GF-D8 (cell line): ENCODE data around the gene CHD5.

Experiments
- DNase-seq: peaks from one replicate; lab custom pipeline; 2025; lab: John Stamatoyannopoulos, UW

The CHD5 gene

DNA sequence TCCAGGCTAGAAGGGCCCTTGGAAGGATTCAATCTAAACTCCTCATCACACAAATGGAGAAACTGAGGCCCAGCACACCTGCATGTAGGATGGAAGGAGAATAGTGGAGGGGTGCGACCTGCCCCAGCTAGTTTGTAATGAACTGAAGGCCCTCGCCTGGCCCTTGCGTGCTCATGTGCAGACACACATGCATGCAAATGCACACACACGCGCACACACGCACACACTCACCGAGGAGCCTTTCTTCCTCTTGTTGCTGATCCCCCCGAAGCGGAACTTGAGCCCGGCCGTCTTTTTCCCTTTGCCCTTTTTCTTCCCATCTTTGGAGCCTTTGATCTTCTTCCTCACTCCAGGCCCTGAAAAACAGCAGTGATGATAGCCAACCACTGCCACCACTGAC, 27.9 kb downstream of the CHD5 start:
- DNase-seq = no peak

DNA sequence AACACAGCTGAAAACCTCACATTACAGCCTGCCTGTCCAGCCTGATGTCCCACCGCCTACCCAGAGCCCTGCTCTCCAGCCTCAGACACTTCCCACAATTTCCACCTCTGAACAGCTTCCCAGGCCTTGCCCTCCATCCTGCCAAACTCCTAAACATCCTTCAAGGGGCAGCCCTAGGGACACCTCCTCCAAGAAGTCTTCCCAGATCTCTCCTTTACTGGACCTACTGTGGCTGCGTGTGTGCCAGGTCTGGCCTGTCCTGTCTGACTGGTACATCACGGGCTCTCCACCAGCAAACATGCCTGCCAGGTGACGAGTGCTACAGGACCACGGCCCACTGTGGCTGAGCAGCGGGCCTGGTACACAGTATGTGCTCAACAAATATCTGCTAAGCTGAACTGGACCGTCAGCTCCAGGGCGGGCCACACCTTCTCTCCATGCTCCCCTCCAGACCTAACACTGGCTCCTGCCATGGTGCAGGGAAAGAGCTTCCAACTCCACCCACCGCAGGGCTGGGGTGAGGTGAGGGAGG, 28.8 kb downstream of the CHD5 start:
- DNase-seq = no peak

DNA sequence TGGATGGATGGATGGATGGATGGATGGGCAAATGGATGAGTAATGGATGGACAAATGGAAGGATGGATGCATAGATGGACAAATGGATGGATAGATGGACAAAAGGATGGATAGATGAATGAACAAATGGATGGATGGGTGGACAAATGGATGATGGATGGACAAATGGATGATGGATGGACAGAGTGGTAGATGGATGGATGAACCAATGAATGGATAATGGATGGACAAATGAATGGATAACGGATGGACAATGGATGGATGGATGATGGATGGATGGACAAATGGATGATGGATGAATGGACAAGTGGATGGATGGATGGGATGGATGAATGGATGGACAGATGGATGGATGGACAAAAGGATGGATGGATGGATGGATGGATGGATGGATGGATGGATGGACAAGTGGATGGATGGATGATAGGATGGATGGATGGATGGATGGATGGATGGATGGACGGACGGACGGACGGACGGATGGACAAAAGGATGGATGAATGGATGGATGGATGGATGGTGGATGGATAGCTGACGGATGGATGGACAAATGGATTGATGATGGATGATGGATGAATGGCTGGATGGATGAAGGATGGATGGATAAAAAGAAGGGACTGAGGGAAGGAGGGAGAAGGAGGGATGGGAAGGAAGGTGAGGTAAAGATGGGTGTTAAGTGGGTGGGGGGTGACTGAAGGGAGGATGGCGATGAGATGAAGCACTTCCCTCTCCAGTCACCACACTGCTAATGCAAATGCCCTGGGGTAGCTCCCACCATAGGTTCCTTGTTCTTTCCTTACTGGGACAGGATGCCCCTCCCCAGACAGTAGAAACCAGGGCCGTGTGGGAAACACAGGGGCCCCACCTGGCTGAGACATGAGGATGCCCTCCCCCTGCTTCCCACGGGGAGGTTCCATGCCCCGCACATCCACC, 29.8 kb downstream of the CHD5 start:
- DNase-seq = no peak

DNA sequence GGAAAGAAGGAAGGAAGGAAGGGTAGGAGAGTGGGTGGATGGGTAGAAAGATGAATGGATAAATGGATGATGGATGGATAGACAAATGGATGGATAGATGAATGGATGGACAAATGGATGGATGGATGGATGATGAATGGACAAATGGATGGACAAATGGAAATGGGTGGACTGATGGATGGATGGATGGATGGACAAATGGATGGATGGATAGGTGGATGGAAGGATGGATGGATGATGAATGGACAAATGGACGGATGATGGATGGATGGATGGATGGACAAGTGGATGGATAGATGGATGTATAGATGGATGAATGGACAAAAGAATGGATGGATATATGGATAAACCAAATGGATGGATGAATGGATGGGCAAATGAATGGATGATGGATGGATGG, 30.5 kb downstream of the CHD5 start:
- DNase-seq = no peak

DNA sequence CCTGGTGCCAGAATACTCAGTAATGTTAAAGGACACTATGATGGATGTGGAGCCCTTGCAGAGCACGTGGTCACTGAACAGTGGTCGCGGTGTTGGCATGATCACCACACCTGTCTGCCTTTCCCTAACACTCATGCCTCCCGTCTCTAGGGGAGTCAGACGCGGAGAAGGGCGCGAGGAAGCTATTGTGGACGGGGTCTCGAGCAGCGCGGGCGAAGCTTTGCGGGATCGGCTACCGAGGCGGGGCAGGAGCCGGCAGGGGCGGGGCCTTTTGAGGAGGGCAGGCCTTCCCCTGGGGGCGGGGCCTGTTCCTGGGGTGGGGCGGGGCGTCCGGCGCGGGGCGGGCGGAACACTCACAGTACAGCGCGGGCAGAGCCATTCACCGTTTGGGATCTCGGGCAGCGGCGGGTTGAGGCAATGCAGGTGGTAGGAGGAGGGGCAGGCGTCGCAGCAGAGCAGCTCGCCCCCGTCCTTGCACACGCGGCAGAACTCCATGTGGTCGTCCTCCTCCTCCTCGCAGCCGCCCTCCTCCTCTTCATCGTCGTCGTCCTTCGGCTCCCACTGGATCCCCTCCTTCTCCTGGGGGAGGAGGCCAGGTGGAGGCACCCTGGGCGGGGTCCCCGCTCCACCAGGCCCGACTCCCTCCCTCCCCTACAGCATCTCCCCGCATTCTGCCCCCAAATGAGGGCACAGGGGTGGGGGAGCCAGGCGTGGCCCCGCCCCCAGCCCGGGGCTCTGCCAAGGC, 31.5 kb downstream of the CHD5 start:
- DNase-seq = no peak

DNA sequence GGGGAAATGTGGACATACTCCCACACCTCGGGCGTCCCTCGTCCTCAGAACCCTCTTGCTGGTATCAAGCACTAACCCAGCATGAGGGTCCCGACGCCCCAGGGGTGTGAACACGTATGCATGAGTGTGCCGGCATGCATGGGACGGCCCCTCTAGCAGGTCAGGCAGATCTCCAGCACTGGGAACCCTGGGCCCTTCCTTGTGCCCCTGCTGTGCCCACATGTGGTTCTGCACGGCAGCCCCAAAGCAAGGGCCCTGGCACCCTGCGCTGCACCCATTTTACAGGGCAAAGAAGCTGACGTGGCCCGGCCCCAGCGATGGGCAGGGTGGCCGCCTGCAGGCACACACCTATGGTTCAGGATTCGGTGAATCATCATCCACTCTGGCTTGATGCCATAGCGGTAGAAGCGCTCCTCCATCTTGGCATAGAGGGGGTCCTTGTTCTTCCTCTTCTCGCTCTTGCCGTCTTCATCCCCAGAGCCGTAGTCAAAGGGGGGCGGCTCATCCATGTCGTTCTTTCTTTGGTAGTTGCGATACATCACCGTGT, 34.2 kb downstream of the CHD5 start:
- DNase-seq = no peak

DNA sequence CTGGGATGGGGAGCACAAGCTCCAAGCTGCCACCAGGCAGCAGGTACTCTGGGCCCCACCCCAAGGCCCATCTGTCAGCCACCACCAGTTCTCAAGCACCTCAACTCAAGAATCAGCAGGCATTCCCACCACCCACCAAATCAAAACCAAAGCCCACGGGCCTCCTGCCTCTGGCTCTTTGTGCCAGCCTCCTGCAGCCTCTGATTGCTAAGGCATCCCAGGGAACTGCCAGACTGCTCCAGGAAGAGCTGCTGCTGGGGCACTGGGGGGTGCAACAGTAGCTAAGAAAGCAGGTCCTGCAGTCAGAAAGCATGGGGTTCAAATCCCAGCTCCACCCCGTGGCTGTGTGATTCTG, 34.7 kb downstream of the CHD5 start:
- DNase-seq = no peak

DNA sequence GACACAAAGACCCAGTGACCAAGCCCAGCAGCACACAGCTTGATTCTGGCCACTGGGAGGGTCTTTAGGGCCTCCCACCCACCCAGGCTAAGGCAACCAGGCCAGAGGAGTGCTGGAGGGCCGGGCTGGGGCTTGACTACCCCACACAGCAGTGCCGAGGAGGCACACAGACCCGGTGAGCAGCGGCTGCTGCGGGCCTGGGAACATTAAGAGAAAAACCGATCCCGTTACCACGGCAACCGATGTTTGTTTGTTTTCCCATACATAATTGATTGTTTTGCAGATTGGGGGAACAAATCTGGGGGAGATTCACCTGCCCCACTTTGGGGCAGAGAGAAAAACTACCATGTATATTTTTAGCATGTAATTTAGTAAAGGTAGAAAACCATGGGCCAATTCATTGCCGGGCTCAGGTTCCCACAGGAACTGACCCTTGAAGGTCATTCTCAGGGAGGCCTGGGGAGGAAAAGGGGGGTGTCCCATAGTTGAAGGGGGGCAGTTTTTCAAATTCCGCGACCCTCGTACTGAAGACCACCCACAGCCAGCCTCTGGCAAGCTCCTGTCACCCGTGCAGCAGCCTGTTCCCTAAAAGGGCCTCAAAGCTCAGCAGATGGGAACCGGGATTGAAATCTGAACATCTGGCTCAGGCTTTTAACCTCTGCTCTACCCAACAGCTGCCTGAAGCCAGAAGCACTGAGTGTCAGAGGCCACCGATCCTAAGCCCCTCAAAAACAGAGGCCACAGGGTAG, 35.3 kb downstream of the CHD5 start:
- DNase-seq = no peak

DNA sequence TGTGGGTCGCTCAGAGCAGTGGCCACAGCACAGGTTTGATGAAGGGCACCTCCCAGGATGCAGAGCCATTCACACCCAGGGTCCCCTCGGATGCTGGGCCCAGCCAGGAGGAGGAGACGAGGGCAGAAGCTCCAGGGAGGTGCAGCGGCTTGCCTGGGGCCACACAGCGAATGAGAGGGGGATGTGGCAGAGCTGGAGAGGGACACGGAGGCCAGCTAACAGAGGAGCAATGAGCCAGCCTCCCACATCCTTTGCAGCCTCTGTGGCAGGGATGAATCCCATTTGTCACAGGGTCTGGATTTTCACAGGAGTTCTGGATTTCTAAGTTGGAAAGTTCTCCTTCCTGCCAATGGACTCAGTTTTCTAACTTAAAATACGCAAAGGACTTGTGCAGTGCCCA, 35.9 kb downstream of the CHD5 start:
- DNase-seq = no peak

DNA sequence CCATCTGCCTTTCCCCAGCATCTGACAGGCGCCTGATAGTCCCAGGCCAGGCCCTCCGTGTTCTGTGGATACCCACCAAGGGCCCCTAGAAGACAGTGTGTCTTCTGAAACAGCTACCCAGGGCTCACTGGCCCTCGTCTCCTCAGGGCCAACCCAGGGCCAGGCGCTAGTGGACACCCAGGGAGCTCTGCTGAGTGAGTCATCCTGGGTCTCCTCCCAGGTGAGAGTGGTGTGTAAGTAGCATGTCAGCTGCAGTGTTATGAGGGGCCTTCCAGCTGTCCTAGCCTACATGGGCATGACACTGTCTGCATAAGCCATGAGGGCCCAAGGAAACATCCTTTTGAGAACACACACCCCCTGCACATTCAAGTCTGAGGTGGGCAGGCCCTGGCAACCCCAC, 36.7 kb downstream of the CHD5 start:
- no peak for DNase-seq

DNA sequence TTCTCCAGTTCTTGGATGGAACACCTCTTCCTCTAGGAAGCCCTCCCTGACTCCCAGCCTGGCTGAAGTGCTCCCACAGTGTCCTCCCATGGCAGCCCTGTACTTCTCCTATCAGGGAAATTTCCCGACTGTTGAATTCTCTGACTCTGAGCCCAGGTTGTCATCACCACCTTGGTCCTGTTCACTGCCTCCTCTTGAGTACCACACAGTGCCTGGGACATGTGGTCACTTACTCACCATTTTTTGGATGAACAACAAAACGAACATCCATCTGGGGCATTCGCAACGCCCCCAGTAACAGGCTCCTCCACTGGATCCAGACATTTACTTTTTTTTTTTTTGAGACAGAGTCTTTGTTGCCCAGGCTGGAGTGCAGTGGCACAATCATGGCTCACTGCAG, 37.4 kb downstream of the CHD5 start:
- DNase-seq = no peak

DNA sequence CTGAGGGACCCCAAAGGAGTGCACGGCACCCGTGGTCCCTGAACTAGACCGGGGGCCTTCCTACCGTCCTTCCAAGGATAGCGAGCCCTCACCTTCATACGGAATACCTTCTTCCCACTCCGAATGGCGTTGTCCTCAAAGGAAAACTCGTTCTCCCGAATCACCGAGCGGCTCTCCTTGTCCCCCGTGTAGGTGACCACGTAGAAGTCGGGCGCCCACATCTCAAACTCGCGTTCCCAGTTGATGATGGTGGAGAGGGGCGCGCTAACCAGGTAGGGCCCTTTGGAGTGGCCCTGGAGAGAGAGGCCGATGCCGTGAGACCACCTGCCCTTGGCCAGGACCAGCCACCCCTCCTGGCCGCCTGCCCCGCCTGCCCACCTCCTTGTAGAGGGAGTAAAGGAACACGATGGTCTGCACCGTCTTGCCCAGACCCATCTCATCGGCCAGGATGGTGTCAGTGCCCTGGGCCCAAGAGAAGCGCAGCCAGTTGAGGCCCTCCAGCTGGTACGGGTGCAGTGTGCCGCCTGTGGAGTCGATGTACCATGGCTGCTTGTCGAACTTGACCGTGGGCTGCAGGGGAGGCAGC, 38.0 kb downstream of the CHD5 start:
- DNase-seq = no peak

DNA sequence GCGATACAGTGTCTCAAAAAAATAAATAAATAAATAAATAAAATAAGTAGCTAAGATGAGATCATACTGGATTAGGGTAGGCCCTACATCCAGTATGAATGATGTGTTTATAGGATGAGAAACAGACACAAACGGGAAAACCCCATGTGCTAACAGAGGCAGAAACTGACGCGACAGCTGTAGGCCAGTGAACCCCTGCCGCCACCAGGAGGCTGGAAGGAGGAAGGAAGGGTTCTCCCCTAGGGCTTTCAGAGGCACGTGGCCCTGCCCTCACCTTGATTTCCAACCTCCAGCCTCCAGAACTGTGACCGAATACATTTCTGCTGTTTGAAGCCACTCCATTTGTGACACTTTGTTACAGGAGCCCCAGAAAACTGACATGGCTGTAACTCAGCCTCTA, 38.5 kb downstream of the CHD5 start:
- DNase-seq = peak; percentile 2

DNA sequence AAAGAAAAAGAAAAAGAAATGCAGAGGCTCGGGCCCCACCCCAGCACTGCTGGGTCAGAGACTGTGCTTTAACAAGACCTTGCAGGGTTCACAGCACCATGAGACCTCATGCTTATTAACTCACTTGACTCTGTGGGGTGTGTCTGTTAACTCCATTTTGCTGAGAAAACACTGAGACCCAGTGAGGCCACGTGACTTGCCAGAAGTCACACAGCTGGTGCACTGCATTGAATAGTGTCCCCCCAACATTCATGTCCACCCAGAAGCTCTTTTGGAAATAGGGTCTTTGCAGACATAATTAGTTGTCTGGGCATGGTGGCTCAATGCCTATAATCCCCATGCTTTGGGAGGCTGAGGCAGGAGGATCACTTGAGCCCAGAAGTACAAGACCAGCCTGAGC, 39.7 kb downstream of the CHD5 start:
- no peak for DNase-seq

DNA sequence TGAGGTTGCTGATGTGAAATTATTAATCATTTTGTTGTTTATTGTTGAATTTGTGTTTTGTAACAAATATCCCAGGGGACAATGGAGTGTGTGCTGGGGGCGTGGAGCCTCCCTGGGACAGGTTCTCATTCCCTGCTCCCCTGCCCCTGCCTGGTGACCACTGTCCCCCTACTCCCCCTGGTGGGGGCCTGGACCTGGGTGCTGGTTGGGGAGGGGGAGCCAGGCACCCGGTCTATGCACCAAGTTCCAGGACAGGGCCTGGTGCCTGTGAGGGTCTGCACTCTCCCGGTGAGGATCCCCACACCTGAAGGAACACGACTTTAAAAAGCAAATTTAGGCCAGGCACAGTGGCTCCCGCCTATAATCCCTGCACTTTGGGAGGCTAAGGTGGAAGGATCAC, 42.4 kb downstream of the CHD5 start:
- no peak for DNase-seq

DNA sequence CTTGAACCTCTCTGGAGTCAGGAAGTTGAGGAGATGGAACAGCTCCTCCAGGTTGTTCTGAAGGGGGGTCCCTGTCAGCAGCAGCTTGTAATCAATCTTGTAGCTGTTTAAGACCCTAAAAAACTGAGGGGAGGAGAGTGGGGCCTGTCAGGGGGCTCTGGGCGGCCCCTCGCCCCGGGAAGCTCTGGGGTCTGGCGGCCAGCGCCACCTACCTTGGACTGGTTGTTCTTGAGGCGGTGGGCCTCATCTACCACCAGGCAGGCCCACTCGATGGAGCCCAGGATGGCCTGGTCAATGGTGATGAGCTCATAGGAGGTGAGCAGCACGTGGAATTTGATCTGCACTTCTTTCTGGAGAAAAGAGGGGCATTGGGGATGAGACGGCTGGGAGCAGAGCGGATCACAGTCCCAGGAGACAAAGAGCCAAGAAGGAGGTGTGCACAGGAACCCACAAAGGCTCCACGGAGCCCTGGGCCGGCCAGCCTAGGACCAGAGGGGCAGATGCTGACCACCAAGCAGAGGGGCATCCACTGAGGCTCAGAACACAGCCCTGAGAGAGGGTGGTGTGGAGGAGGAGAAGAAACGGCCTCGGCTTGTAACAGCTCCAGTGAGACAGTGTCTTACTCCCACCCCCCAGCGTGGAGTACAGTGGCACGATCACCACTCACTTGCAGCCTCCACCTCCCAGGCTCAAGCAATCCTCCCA, 43.5 kb downstream of the CHD5 start:
- no peak for DNase-seq

DNA sequence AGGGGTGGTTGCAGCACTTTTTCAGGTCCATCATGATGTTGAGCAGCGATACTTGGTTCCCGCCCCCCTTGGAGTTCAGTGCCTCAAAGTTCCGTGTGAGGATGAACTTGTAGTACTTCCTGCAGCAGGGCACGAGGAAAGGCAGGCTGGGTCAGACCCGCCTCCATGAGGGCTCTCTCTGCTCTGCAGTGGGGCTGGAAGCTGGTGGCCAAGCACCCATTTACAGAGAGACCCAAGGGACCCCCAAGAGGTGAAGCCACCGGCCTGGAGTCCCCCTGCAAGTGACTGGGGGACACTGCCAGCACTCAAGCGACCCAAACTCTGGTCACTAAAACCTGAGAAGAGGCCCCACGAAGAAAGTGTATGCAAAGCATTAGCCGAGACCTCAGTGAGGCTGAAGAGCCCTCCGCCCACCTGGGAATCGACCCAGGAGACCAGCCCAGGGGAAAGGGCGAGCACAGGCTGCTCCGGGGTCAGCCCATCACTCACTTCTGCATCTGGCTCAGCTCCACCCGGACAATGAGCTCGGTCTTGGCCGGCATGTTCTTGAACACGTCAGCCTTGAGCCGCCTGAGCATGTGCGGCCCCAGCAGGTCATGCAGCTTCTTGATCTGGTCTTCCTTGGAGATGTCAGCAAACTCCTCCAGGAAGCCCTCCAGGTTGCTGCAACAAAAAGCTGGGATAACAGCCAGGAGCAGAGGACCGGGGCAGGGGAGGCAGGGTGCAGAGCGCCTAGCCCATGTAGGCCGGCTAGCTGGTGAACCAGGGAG, 45.2 kb downstream of the CHD5 start:
- no peak for DNase-seq

DNA sequence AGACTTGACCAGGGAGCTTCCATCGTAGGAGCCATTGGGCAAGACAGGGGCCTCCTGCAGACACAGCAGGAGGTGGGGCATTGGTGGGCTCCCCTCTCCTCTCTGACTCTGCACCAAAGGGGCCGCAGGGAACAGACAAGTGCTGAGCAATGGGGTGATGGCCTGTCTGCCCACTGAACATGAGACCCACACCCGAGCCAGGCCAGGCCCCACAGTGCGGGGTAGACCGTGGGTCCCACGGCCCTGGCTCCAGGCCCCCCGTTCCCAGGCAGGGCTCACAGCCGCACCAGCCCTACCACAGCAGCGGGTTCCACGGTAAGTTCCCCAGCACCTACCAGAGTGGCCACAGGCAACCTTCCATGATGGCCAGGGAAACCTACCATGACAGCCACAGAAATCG, 45.9 kb downstream of the CHD5 start:
- no peak for DNase-seq

DNA sequence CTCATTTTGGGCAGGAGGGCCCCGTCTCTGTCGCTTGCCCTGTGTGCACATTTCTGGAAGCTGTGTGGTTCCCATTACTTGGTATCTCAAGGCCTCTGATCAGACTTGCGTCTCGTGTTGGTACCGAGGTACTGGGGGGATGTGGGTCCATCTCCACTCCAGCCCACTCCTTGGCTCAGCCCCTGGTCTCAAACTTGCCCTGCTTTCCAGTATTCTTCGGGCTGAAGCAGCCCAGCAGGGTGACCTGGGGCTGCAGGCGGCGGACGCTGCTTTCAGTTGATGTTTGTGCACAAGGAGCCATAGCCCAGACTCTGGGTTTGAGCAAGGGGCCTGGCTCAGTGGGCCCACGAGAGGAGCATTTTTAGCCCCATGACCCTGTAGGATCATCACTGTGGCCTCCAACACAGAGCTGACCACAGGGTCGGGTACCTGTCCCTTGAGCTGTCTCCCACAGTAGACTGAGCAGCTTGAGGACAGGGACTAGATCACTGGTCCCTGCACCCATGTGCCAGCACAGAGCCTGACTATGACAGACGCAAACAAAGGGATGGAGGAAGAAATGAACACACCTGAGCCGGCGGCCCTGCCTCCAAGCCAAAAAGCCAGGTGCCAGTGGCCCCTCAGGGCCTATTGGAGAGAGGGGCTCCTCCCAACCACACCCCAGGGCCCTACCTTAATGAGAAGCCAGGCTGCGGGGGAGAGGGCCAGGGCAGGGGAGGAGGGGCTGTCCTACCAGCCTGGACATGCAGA, 46.8 kb downstream of the CHD5 start:
- DNase-seq = no peak

DNA sequence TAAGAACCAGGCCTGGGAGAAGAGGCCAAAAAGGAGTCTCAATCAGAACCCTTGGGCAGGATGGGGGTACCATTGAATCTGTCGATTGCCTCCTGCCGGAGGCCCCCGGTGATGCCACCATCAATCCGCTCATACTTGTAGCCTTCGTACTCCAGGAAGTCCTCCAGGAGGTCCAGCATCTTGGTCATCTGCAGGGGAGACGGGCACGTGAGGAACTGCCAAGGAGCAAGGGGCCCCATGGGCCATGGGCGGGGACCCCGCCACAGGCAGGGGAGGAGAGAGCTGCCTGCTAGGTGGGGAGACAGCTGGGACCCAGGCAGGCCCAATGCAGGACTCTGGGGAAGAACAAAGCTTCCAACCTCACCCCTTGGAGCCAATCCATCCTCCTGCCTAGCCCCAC, 48.6 kb downstream of the CHD5 start:
- no peak for DNase-seq
